GM10266 (cell line): ENCODE measurements around the gene TOMM34.

ENCODE experiments used
- DNase-seq: peaks from one replicate; pipeline ENCODE4 v3.0.0; 2012; ENCODE audit errors: extremely low spot score
- TF ChIP-seq, protein P1 (sequence below): IDR thresholded peaks from 2 replicates; pipeline ENCODE4 v1.5.1; 2012; ENCODE audit warnings: mild to moderate bottlenecking, low read depth; ENCODE audit not compliant: control insufficient read depth, insufficient read depth; ENCODE audit errors: missing control alignments

Gene TOMM34

GRCh38 chr20:44960103-44960852 lies at the start of gene TOMM34:
Gene TOMM34 (minus strand): TSS chr20:44960397. CDS start chr20:44960333, 64 bp downstream.
- TF ChIP-seq, protein P1, sequence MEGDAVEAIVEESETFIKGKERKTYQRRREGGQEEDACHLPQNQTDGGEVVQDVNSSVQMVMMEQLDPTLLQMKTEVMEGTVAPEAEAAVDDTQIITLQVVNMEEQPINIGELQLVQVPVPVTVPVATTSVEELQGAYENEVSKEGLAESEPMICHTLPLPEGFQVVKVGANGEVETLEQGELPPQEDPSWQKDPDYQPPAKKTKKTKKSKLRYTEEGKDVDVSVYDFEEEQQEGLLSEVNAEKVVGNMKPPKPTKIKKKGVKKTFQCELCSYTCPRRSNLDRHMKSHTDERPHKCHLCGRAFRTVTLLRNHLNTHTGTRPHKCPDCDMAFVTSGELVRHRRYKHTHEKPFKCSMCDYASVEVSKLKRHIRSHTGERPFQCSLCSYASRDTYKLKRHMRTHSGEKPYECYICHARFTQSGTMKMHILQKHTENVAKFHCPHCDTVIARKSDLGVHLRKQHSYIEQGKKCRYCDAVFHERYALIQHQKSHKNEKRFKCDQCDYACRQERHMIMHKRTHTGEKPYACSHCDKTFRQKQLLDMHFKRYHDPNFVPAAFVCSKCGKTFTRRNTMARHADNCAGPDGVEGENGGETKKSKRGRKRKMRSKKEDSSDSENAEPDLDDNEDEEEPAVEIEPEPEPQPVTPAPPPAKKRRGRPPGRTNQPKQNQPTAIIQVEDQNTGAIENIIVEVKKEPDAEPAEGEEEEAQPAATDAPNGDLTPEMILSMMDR = no peak

DNA sequence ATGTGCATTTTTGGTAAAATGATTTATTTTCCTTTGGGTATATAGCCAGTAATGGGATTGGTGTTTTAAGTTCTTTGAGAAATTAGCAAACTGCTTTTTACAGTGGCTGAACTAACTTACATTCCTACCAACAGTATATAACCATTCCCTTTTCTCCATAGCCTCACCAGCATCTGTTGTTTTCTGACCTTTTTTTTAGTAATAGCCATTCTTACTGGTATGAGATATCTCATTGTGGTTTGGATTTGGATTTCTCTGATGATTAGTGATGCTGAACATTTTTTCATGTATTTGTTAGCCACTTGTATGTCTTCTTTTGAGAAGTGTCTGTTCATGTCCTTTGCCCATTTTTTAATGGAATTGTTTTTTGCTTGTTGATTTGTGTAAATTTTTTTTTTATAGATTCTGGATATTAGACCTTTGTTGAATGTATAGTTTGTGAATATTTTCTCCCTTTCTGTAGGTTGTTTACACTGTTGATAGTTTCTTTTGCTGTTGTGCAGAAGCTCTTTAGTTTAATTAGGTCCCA lies 48.4 kb upstream of the TOMM34 start:
- DNase-seq = no peak
- TF ChIP-seq, protein P1 = no peak

More at GRCh38 chr20:44960103-44960852, at the start of gene TOMM34:
- DNase-seq = peak; percentile 96

DNA sequence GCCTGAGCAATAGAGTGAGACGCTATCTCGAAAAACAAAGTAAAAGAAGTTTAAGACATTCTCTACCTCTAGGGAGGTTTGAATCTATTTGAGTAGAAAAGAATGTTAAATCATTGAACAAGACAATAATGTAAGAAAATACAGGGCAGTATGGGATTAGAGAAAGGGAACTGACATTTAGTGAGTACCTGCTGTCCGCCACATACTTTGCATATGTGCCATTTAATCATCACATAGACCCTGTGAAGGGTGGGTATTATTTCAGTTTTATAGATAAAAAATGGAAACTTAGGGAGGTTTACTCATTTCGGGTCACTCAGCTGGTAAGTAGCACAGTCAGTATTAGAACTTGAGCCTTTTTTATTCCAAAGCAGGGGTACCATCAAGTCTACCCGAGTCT lies 37.5 kb upstream of the TOMM34 start:
- TF ChIP-seq, protein P1 = no peak
- DNase-seq = no peak

GRCh38 chr20:44997171-44997570 lies 37.0 kb upstream of the TOMM34 start:
- TF ChIP-seq, protein P1 = no peak
- DNase-seq = no peak

DNA sequence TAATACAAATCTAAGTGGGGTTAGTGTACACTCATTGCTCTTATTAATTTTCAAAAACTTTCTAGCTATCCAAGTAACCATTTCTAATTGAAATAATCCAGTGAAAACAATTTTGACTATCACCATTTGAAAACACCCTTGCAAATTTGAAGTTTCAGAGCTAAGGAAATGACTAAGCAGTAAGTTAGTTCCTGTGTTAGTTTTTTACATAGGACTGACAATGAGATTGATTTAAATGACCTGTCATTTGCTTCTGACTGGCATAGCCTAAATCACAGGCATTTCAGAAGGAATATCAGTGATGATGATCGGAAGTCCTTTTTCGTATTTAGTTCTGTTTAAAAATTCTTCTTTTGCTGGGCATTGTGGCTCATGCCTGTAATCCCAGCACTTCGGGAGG lies 33.1 kb upstream of the TOMM34 start:
- TF ChIP-seq, protein P1 = no peak
- no peak for DNase-seq

GRCh38 chr20:44990957-44991356 lies 30.8 kb upstream of the TOMM34 start:
- DNase-seq = no peak
- TF ChIP-seq, protein P1 = no peak

- TF ChIP-seq, protein P1 = no peak
- DNase-seq = no peak
Observed at GRCh38 chr20:44990425-44990824, 30.2 kb upstream of the TOMM34 start.
